ENCODE results near the gene PPM1L.
"Not testable (repeated sequence)": the region's sequence is repeated elsewhere in the genome, so short reads cannot be mapped to it uniquely, and the experiment has no call there.

Gene PPM1L

DNA sequence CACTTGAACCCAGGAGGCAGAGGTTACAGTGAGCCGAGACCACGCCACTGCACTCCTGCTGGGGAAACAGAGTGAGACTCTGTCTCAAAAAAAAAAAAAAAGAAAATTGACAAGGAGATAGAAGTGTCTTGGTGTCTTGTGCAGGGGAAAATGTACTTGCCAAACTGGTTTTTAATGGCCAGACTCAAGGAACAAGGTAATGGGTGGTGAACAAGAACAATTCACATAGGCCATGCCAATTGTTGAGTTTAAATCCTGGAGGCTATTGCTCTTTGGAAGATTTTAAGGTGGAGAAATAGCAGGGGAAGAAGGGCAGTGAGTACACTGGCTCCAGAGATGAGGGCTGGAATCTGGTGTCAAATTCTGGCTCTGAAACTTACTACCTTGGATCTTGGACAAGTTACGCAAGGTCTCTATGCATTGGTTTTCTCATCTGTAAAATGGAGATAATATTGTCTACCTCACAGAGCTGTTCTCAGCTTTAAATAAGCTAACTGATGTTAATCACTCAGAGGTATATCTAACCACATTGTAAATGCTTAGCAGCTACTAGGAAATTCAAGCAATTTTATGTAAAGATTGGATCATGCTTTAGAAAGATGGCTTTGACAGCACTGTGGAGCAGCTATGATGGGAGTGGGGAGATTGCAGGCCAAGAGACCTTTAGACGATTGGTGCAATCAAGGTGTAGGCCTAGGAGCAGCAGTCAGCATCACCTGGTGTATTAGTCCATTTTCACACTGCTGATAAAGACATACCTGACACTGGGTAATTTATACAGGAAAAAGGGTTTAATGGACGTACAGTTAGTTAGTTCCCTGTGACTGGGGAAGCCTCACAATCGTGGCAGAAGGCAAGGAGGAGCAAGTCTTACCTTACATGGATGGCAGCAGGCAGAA, 270.8 kb downstream of the PPM1L start:
- in situ Hi-C loops (cut with HindIII; ENCODE audit: low sequenced_read_pairs), result no loop called here

DNA sequence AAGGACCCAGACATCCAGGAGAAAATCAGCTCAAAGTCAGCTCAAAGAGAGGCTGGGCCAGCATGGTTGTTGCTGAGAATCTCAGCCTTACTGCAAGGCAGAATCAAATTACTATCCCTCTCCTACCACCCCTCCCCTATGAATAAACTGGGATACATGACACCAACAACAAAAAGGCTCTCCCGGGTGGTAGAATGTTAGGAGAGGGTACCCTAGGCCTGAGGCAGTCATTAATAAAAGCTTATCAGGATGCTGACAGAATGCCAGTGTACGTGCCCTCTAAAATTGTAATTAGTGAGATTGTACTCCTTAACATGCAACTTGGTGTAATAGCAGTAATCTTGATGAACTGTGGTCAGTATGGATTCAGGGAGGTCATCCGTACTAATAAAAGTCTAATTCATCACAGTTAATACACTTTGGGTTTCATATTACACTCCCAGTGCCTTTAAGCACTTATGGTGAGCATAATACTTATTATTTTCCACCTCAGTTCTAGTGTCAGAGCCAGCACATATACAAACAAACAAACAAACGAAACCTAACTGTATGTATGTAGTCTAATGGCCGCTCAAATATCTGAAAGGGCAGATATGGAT, 272.6 kb downstream of the PPM1L start:
- in situ Hi-C loops (cut with HindIII; ENCODE audit: low sequenced_read_pairs), result no loop called here

DNA sequence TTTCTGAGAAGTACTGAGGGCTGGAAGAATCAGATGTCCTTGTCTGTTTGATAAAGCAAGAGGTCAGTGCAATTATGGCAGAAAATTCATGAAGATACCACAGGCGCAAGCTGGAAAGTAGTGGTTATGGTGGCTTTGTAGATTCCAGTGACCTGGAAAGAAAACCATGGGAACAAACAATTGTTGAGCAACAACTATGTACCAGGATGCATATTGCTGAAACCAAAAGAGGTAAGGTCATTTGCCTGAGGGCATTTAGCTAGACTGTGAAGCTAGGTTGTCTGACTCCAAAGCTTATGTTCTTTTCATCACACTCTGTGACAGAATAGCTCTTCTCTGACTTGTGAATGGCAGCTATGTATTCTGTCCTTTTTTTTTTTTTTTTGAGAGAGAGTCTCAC, 275.1 kb downstream of the PPM1L start:
- in situ Hi-C loops (cut with HindIII; ENCODE audit: low sequenced_read_pairs), result no loop called here

DNA sequence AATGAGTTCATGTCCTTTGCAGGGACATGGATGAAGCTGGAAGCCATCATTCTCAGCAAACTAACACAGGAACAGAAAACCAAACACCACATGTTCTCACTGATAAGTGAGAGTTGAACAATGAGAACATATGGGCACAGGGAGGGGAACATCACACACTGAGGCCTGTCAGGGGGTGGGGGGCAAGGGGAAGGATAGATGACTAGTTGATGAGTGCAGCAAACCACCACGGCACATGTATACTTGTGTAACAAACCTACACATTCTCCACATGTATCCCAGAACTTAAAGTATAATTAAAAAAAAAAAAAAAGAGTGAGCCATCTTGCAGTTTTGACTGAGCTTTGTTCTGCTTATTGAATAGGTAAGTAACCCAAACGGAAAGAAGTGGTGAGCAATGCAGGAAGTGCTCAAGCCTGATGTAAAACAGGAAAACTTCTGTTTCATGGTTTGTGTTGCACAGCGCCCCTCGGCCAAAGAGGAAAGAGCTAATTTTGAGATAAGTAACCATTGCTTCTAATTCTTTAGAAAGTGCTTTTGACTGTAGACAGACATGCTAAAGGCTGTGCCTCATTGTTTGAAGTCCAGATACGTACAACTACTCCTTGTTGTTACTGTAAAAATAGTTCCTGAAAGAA, 279.0 kb downstream of the PPM1L start:
- in situ Hi-C loops (cut with HindIII; ENCODE audit: low sequenced_read_pairs), result not testable (repeated sequence)

DNA sequence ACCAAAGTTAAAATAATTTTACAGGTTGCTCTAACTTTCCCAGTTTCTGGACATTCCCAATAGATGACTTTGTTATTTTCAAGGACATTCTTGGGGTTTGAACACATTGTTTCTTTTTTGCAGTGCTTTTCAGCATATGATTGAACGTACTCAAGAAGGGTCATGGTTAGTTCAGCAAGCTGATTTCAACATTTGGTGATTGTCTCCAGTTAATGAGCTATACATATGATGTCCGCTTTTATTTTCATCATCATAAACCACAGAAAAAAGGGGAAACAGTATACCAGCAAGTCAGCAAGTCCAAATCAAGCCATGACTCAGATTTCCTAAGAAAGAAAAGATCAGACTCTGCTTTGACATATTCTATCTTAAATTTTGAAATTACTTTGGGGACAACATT, 279.7 kb downstream of the PPM1L start:
- in situ Hi-C loops (cut with HindIII; ENCODE audit: low sequenced_read_pairs), result no loop called here

DNA sequence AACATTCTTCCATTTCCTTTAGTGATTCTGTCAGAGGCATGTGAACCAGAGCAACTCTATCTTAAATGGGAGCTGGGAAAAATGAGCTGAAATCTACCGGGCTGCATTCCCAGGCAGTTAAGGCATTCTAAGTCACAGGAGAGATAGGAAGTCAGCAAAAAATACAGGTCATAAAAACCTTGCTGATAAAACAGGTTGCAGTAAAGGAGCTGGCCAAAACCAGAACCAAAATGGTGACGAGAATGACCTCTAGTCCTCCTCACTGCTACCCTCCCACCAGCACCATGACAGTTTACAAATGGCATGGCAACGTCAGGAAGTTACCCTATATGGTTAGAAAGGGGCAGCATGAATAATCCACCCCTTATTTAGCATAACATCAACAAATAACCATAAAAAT, 282.7 kb downstream of the PPM1L start:
- in situ Hi-C loops (cut with HindIII; ENCODE audit: low sequenced_read_pairs), result no loop called here

DNA sequence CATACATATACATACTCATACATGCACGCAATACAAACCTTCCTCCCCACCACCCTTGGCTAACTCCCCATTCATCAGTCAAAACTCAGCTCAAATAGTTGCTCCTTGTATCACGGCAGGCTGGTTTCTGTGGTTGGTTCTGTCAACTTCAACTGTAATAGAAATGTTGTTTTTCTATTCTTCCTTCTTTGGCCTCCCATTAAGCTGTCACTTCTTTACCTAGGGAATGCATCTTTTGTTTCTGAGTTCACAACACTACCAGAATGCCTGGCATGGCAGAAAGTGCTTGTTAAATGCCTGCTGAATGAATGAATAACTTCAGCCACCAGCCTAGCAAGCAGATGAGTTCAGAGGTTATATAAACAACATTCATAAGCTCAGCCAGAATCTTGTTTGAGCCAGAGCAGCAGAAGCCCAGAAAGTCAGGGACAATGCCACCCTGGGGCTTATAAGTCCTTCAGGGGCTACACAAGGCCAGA, 286.0 kb downstream of the PPM1L start:
- in situ Hi-C loops (cut with HindIII; ENCODE audit: low sequenced_read_pairs), result no loop called here

DNA sequence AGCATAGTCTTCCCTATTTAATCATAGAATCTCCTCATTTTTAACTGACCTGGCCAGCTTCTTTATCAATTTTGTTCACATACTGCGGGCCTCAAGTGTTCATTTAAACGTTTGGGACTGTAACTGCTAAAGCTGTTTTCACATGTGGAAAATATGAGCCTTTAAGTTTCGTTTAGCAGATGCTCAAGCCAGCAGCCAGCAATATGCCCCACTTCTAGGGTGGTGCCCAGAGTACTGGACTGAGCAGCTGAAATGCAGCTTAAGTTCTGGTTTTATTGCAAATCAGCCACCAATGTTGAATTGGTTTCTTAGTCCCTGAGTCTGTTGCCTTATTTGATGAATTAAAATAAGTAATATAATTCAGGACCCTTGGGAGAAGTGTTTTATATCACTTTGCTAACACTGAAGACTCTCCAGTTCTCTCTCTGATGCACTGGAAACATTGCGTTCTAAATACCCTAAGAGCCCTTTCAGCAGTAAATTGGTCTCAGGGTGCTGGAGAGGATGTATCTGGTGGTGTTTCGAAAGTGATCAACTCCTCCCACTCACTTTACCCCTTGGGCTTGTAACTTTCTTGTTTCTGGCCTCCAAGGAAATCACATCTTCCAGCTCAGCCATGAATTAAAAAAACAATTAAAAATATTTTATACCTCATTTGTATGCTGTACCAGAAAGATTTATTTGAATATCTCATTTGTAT, 287.5 kb downstream of the PPM1L start:
- in situ Hi-C loops (cut with HindIII; ENCODE audit: low sequenced_read_pairs), result no loop called here

DNA sequence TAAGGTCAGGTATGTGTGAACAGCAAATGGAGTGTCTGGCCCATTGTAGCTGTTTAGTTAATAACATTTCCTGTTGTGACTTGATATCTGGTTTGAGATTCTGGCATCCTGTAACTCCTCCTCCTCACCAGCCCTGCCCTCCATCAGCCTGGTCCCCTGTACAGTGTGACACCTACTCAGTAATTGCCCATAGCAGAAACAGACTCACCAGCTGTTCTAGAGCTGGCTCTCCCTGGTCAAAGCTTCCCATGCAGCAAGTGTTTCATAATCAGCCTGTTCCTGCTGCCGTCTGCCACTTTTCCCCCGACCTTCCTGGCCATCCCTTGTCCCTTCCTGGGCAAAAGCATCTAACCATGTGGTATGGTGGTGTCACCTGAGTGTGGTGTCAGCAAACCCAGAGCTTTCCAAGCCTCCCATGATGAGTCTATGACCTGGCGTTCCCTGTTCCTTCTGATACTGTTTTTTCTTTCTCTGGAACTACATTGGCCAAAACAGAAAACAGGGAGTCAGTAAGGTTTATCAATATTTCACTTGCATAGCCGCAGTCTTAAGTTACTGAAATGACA, 293.7 kb downstream of the PPM1L start:
- in situ Hi-C loops (cut with HindIII; ENCODE audit: low sequenced_read_pairs), result no loop called here

DNA sequence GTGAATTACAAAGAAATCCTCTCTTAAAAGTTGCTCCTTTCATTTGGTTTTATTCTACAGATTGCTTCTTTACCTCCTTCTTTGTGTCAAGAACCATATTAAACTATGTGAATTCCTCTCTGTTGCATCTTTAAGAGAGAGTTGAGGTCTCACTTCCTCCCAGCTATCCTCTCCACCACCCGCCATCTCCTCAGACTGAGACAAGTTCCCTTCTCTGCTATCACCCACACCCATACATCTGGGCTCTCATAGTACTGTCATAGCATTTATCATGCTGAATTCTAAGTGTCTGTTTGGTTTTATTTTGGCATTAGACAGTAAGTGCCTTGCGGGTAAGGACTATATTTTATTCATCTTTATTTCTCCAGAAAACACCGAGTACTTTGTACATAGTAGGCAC, 294.9 kb downstream of the PPM1L start:
- in situ Hi-C loops (cut with HindIII; ENCODE audit: low sequenced_read_pairs), result no loop called here

DNA sequence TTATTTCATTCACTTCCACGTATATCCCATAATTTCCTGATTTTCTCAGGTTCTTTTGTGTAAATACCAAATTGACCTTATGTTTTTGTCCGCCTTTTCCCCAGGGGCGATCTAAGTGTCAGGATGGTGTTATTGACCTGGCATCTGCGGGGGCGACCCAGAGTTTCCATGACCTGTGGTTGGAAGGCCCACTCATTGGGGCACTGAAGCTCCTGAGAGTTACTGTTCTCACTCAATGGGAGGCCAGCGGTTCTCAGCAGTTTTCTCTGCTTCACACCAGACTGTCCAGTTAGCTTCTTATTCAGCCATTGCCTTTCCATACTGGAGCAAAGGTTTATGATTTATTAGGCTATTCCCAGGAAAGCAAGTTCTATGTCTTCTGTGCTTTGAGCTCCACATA, 295.8 kb downstream of the PPM1L start:
- in situ Hi-C loops (cut with HindIII; ENCODE audit: low sequenced_read_pairs), result no loop called here

DNA sequence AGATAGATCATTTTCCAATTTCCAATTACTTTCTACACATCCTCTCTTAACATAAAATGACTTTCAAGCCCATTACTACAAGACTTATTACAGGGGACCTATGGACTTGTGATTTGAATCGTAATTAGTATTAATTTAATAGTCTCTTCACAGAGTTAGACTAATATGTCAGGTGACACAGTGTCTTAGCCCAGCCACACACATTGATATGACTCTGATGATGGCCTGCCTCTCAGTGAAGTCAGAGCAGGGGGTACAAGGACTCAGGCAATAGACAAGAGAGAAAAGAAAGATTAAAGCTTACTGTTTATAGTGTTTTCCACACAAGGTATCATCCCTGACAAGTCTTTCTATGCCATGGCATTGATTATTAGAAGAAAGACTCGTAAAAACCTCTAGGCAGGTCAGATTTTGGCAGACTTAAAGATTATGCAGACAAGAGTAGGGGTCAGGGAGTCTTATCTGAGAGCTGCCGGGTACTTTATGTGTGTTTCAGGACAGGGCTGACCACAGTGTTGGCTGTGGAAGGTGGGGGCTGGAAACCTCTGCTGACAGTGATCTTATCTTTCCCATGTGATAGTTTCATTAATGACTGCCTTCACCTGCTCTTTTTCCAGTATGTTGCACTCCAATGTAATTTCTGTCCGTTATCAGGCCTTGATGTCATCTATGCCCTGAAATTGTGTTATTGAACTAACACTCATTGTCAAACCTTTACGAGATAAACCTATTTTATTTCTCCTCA, 299.0 kb downstream of the PPM1L start:
- in situ Hi-C loops (cut with HindIII; ENCODE audit: low sequenced_read_pairs), result no loop called here

DNA sequence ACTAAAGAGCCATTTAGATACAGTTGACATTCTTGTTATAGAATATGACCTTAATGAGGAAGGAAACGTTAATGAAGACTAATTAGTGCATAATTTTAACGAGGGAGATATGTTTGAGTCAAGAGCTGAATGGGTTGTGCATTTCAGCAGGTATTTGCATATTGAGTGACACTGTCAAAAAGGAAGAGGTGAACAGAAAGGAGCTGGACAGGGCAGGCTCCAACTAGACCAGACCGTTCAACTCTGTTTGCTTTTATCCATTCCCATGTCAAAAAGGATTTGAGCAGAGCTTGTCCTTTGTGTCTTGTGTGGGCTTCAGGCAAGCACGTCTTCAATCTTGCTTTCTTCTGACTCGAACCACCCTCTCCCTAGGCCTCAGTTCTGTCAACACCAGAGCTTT, 308.4 kb downstream of the PPM1L start:
- in situ Hi-C loops (cut with HindIII; ENCODE audit: low sequenced_read_pairs), result no loop called here

DNA sequence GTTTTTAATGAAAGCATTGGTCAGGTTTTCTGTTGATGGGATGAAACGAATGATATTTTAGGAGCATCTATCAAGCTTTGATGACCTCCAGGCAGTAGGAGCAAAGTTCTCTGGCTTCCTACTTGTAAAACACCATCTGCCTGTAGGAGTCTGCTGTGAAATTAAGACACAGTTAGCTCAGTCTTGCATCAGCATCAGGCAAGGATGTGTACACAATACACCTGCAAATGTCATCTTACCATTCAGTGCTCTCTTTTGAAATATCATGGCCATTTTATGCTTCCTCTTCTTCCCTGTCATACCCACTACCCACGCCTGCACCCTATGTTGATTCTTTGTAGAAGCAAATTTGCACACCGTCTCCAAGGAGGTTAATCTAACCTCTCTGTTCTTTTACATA, 310.9 kb downstream of the PPM1L start:
- in situ Hi-C loops (cut with HindIII; ENCODE audit: low sequenced_read_pairs), result no loop called here

DNA sequence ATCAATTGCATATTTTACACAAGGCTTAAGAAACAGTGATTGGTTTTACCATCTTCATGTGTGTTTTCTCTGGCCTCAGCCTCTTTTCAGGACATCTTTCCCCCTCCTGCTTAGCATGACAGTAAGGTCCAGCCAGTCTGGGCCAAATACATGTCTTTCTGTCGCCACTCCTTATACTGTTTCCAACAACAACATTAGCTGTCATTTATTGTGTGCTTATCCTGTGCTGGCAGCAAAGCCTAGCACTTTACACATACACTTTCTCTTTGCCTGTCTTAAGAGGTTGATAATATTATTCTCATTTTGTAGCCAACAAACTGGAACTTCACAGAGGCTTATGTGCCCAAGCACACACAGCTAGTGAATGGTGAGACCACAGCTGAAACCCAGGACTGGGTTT, 311.3 kb downstream of the PPM1L start:
- in situ Hi-C loops (cut with HindIII; ENCODE audit: low sequenced_read_pairs), result no loop called here

DNA sequence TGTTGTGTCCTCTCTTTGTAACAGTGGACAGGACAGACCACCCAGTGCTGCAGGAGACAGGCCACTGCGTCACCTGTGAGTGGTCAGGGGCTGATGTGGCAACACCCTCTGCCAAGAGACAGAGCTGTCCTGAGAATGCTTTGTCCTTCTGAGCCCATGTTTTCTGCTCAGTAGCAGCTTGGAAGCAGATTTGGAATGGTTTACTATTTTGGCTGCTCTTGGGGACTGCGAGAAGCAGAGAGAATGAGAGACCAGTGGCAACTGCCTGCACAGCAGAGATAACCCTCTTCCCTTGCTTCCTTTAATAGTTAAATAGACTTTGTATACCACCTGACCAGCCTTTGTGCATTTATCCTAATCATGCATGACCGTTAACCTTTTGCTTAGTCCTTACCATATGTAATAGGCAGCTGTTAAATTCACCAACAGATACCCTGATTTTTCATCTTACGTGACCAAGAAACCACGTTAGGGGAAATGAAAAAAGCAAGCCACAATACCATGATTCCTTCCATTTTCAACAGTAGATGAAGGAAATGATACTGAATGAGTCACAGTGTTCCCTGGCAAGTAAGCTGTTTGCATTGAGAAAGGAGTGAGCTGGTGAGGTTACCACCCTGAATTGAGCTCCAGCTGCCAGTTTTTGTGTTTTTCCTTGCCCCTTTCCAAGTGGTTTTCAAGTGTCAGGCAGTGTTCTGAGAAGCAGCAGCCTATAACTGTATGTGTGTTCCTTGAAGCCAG, 313.6 kb downstream of the PPM1L start:
- in situ Hi-C loops (cut with HindIII; ENCODE audit: low sequenced_read_pairs), result no loop called here

DNA sequence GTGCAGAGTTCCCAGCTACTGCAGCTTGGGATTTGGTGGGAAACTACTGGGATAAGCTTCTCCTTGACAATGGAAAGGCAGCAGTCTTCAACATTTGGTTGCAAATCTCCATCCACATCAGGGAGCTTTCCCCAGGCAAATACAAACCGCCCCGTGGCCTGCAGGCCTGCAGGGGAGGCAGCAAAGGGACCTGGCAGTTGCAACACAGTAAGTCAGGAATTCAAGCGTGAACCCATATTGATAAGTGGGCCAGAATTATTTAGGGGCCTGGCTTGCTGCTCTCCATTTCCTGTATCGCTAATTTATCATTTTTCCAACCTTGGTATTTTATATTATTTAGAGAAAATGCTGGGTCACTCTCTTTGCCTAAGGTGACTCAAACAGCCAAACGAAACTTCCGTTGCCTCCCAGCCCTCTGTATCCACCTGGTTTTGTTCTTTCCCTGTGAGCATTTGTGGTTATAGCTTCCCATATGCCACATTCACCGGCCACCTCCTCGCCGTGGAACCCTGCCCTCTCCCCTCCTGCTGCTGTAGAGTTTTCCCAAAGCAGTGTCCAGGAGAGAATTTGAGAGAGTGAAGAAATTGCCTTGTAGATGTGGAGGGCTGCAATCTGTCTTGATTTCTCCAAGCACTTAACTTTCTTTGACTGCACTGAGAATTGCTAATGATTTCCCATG, 314.4 kb downstream of the PPM1L start:
- in situ Hi-C loops (cut with HindIII; ENCODE audit: low sequenced_read_pairs), result no loop called here

DNA sequence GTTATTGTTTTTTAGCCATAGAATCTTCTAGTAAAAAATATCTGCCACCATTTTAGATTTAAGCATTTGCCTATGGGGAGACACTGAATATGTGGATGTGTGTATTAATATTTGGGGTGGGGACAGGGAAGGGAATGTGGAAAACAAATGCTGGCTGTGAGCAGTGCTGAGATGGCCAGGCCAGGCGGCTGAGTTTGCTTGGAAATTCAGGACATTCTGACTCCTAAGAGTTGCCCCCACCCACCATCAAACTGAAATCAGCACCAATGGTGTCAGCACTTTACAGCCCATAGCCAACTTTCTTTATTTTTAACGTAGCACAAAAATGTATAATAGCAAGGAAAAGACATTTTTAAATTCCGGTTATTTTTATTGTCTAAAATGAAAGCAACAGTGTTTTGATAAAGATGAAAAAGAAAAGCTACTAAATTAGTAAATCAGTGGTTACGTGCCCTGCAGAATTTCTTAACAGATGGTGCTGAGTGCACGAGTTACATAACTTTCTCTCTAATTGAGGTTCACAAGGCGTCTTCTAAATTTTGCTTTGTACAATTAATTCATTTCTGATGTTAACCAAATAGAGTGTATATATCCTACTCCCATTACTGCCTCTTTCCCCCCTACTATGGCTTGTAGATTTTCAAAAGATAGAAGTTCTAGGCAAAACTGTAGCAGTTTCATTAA, 315.1 kb downstream of the PPM1L start:
- in situ Hi-C loops (cut with HindIII; ENCODE audit: low sequenced_read_pairs), result no loop called here

Data from endothelial cell of hepatic sinusoid (primary cell).